Activated CD4-positive, alpha-beta memory T cell treated with anti-CD3 and anti-CD28 coated beads, Interleukin-2, amount 10 ng/mL, durations not matched to agents 7 days and 5 days (primary cell): ENCODE measurements around the gene PMPCA. TPM values are rescaled to one million over a fixed set of nuclear protein-coding genes. Genes with fewer than 3 reads are reported as not detected.

Experiments used
- CTCF ChIA-PET: fragments of 350-600 bp; sonication (Branson Sonifier 250); formaldehyde crosslinking; loops from one replicate; lab custom pipeline; 2021; ENCODE audit warnings: antibody characterized with exemption, inconsistent platforms; lab: Charles Lee
- POLR2A ChIA-PET: fragments of 350-600 bp; sonication (Branson Sonifier 250); formaldehyde crosslinking; loops from one replicate; lab custom pipeline; 2021; ENCODE audit warnings: antibody characterized with exemption; lab: Charles Lee
- DNase-seq: peaks from one replicate; pipeline ENCODE4 v3.0.0-alpha.2; 2020
- H3K27ac Mint-ChIP-seq: one replicate; pipeline ENCODE4 v1.8.0; 2021; ENCODE audit warnings: mild to moderate bottlenecking, mixed read lengths
- H3K27me3 Mint-ChIP-seq: one replicate; pipeline ENCODE4 v1.8.0; 2021; ENCODE audit warnings: mixed read lengths
- H3K36me3 Mint-ChIP-seq: one replicate; pipeline ENCODE4 v1.8.0; 2021; ENCODE audit warnings: low read depth, mixed read lengths
- H3K4me1 Mint-ChIP-seq: one replicate; pipeline ENCODE4 v1.8.0; 2021; ENCODE audit warnings: mixed read lengths
- H3K4me3 Mint-ChIP-seq: one replicate; pipeline ENCODE4 v1.8.0; 2021; ENCODE audit warnings: mild to moderate bottlenecking, mixed read lengths
- H3K9me3 Mint-ChIP-seq: one replicate; pipeline ENCODE4 v1.8.0; 2021; ENCODE audit warnings: mixed read lengths
- total RNA-seq, 2 experiments: library from RNA; stranded (reverse); gene quantifications; one replicate each; pipeline ENCODE4 v1.2.3, GENCODE V29; 2021

PMPCA gene
- total RNA-seq, 2 experiments from 2014 or later, result 56.6 to 62.2 TPM

GRCh38 chr9:136436055-136436634 is 25.7 kb downstream of the PMPCA start:
- Mint-ChIP-seq H3K27ac (no peak overlapping the region), H3K4me3 (peak overlapping the region; percentile 87), H3K27me3 (no peaks in the 10 kb centered on the region), H3K4me1 (peaks cover 28% of the 10 kb centered on the region), H3K9me3 (no peaks in the 10 kb centered on the region), H3K36me3 (peaks cover 17% of the 10 kb centered on the region)
- DNase-seq, result no peak
- POLR2A ChIA-PET, result no interaction called here
- CTCF ChIA-PET, result no interaction called here

GRCh38 chr9:136437430-136437829 is 27.0 kb downstream of the PMPCA start:
- no peak for DNase-seq
- Mint-ChIP-seq H3K36me3 (peaks cover 24% of the 10 kb centered on the region), H3K4me1 (peaks cover 28% of the 10 kb centered on the region), H3K4me3 (peak overlapping the region; percentile 87), H3K27ac (peak overlapping the region; percentile 35), H3K27me3 (no peaks in the 10 kb centered on the region), H3K9me3 (no peaks in the 10 kb centered on the region)
- ChIA-PET CTCF (no interaction called here), POLR2A (interaction anchor here (2.7 kb wide), 1 partner anchor 26 kb away, joined by 16 read pairs; the partner anchor contains the start of genes ENTR1 and PMPCA)

- POLR2A ChIA-PET, result interaction anchor here (0.7 to 2.7 kb wide), 5 partner anchors 14 to 75 kb away, joined by 3 to 16 read pairs (median 7); partner anchors contain the start of genes DNLZ, ENTR1 and PMPCA
- no peak for DNase-seq
- no peaks in the 10 kb centered on the region for H3K9me3 Mint-ChIP-seq
- H3K27me3 Mint-ChIP-seq, result no peaks in the 10 kb centered on the region
- CTCF ChIA-PET, result interaction anchor here (0.8 to 2.9 kb wide), 2 partner anchors 12 to 75 kb away, joined by 3 to 8 read pairs; partner anchors contain the start of gene DNLZ
- peaks cover 30% of the 10 kb centered on the region for H3K36me3 Mint-ChIP-seq
- peak overlapping the region; percentile 87 for H3K4me3 Mint-ChIP-seq
- H3K4me1 Mint-ChIP-seq, result peaks cover 28% of the 10 kb centered on the region
- H3K27ac Mint-ChIP-seq, result peak overlapping the region; percentile 76
Measured at GRCh38 chr9:136437839-136438547, 27.5 kb downstream of the PMPCA start.

- CTCF ChIA-PET, result interaction anchor here (0.8 to 2.9 kb wide), 3 partner anchors 13 to 76 kb away, joined by 3 to 8 read pairs (median 4); partner anchors contain the start of genes DNLZ, ENTR1 and PMPCA
- Mint-ChIP-seq H3K9me3 (no peaks in the 10 kb centered on the region), H3K4me3 (peak overlapping the region; percentile 87), H3K27ac (peak overlapping the region; percentile 76), H3K4me1 (peaks cover 28% of the 10 kb centered on the region), H3K36me3 (peaks cover 34% of the 10 kb centered on the region), H3K27me3 (no peaks in the 10 kb centered on the region)
- POLR2A ChIA-PET, result interaction anchor here (0.7 to 2.7 kb wide), 7 partner anchors 15 to 289 kb away, joined by 3 to 16 read pairs (median 6); partner anchors contain the start of genes DNLZ, ENTR1, PMPCA and SNAPC4
- peak; percentile 66 for DNase-seq
Measured at GRCh38 chr9:136438548-136439480, 28.4 kb downstream of the PMPCA start.

GRCh38 chr9:136439481-136440408 is 29.3 kb downstream of the PMPCA start, which contains the start of gene INPP5E:
Gene INPP5E, minus strand, starts transcription at chr9:136439845. Its CDS starts 426 bp downstream, at chr9:136439419.
- no peaks in the 10 kb centered on the region for H3K27me3 Mint-ChIP-seq
- no peaks in the 10 kb centered on the region for H3K9me3 Mint-ChIP-seq
- DNase-seq, result peak; percentile 84
- peak within 1 kb of the TSS; percentile 87 for H3K4me3 Mint-ChIP-seq
- H3K36me3 Mint-ChIP-seq, result peaks cover 39% of the 10 kb centered on the region
- CTCF ChIA-PET, result interaction anchor here (0.6 to 2.9 kb wide), 4 partner anchors 10 to 77 kb away, joined by 3 to 8 read pairs (median 4); partner anchors contain the start of genes DNLZ, ENTR1 and PMPCA
- peaks cover 28% of the 10 kb centered on the region for H3K4me1 Mint-ChIP-seq
- no peak within 1 kb of the TSS for H3K27ac Mint-ChIP-seq
- POLR2A ChIA-PET, result interaction anchor here (0.8 to 2.7 kb wide), 6 partner anchors 16 to 288 kb away, joined by 3 to 16 read pairs (median 5); partner anchors contain the start of genes DNLZ, ENTR1, PMPCA and SNAPC4

GRCh38 chr9:136441191-136441680 is 30.8 kb downstream of the PMPCA start:
- POLR2A ChIA-PET, result interaction anchor here (1.3 kb wide), 3 partner anchors 30 to 78 kb away, joined by 3 to 4 read pairs (median 3); partner anchors contain the start of genes DNLZ, ENTR1 and PMPCA
- peaks cover 35% of the 10 kb centered on the region for H3K36me3 Mint-ChIP-seq

GRCh38 chr9:136441681-136442245 is 31.3 kb downstream of the PMPCA start:
- Mint-ChIP-seq H3K9me3 (no peaks in the 10 kb centered on the region), H3K27ac (no peak overlapping the region), H3K36me3 (peaks cover 37% of the 10 kb centered on the region), H3K4me3 (peak overlapping the region; percentile 35), H3K27me3 (no peaks in the 10 kb centered on the region), H3K4me1 (peaks cover 19% of the 10 kb centered on the region)
- no peak for DNase-seq
- POLR2A ChIA-PET, result interaction anchor here (1.3 kb wide), 2 partner anchors 33 to 78 kb away, joined by 3 read pairs; partner anchors contain the start of gene DNLZ
- CTCF ChIA-PET, result no interaction called here

More at GRCh38 chr9:136441191-136441680, 30.8 kb downstream of the PMPCA start:
- Mint-ChIP-seq H3K27ac (no peak overlapping the region), H3K27me3 (no peaks in the 10 kb centered on the region), H3K4me1 (peaks cover 24% of the 10 kb centered on the region), H3K4me3 (peak overlapping the region; percentile 35), H3K9me3 (no peaks in the 10 kb centered on the region)
- no peak for DNase-seq
- CTCF ChIA-PET, result no interaction called here

GRCh38 chr9:136442265-136442664 is 31.8 kb downstream of the PMPCA start:
- H3K36me3 Mint-ChIP-seq, result peaks cover 40% of the 10 kb centered on the region
- DNase-seq, result no peak
- ChIA-PET POLR2A (interaction anchor here (1.3 kb wide), 1 partner anchor 79 kb away, joined by 3 read pairs; the partner anchor contains the start of gene DNLZ), CTCF (no interaction called here)
- no peak overlapping the region for H3K27ac Mint-ChIP-seq
- H3K4me1 Mint-ChIP-seq, result peaks cover 14% of the 10 kb centered on the region
- no peaks in the 10 kb centered on the region for H3K27me3 Mint-ChIP-seq
- H3K9me3 Mint-ChIP-seq, result no peaks in the 10 kb centered on the region
- H3K4me3 Mint-ChIP-seq, result no peak overlapping the region

GRCh38 chr9:136443087-136443486 is 32.6 kb downstream of the PMPCA start:
- Mint-ChIP-seq H3K27ac (no peak overlapping the region), H3K9me3 (no peaks in the 10 kb centered on the region), H3K4me3 (no peak overlapping the region), H3K4me1 (peaks cover 6% of the 10 kb centered on the region), H3K36me3 (peaks cover 46% of the 10 kb centered on the region), H3K27me3 (no peaks in the 10 kb centered on the region)
- no peak for DNase-seq
- CTCF ChIA-PET, result no interaction called here
- POLR2A ChIA-PET, result no interaction called here

- peaks cover 3% of the 10 kb centered on the region for H3K4me1 Mint-ChIP-seq
- no peaks in the 10 kb centered on the region for H3K9me3 Mint-ChIP-seq
- CTCF ChIA-PET, result no interaction called here
- no peak overlapping the region for H3K27ac Mint-ChIP-seq
- H3K27me3 Mint-ChIP-seq, result no peaks in the 10 kb centered on the region
- no peak overlapping the region for H3K4me3 Mint-ChIP-seq
- H3K36me3 Mint-ChIP-seq, result peaks cover 47% of the 10 kb centered on the region
- no peak for DNase-seq
- POLR2A ChIA-PET, result no interaction called here
Measured at GRCh38 chr9:136443687-136444086, 33.2 kb downstream of the PMPCA start.

GRCh38 chr9:136444102-136444501 is 33.6 kb downstream of the PMPCA start:
- POLR2A ChIA-PET, result no interaction called here
- Mint-ChIP-seq H3K27me3 (no peaks in the 10 kb centered on the region), H3K36me3 (peaks cover 47% of the 10 kb centered on the region), H3K4me1 (peaks cover 3% of the 10 kb centered on the region), H3K4me3 (no peak overlapping the region), H3K9me3 (no peaks in the 10 kb centered on the region), H3K27ac (no peak overlapping the region)
- CTCF ChIA-PET, result no interaction called here
- DNase-seq, result no peak
